Measurements from ENCODE around the gene FARP1.

The FARP1 gene

GRCh38 chr13:98129059-98129746, 13.7 kb upstream of the FARP1 start:
- DNase-seq (ENCODE audit: low read depth in 2 of 3, low spot score in 2 of 3) = no peak

GRCh38 chr13:98133946-98134345, 8.9 kb upstream of the FARP1 start:
- no peak for DNase-seq (ENCODE audit: low read depth in 2 of 3, low spot score in 2 of 3)

- DNase-seq (ENCODE audit: low read depth in 2 of 3, low spot score in 2 of 3) = no peak
These were observed 8.0 kb upstream of the FARP1 start for GRCh38 chr13:98134901-98135300.

GRCh38 chr13:98141091-98141490, 1.8 kb upstream of the FARP1 start:
- DNase-seq (ENCODE audit: low read depth in 2 of 3, low spot score in 2 of 3) = no peak

- no peak for DNase-seq (ENCODE audit: low read depth in 2 of 3, low spot score in 2 of 3)
These were observed 1.1 kb upstream of the FARP1 start for GRCh38 chr13:98141509-98142379.

- no peak for DNase-seq (ENCODE audit: low read depth in 2 of 3, low spot score in 2 of 3)
These were observed 261 bp downstream of the FARP1 start for GRCh38 chr13:98143157-98143553.

- DNase-seq (ENCODE audit: low read depth in 2 of 3, low spot score in 2 of 3) = no peak
These were observed 720 bp downstream of the FARP1 start for GRCh38 chr13:98143601-98144026.

- DNase-seq (ENCODE audit: low read depth in 2 of 3, low spot score in 2 of 3) = no peak
These were observed 1.3 kb downstream of the FARP1 start for GRCh38 chr13:98144027-98144741.

GRCh38 chr13:98144801-98145350, 2.0 kb downstream of the FARP1 start:
- no peak for DNase-seq (ENCODE audit: low read depth in 2 of 3, low spot score in 2 of 3)

GRCh38 chr13:98147521-98147920, 4.6 kb downstream of the FARP1 start:
- DNase-seq (ENCODE audit: low read depth in 2 of 3, low spot score in 2 of 3) = no peak

GRCh38 chr13:98150832-98151479, 8.1 kb downstream of the FARP1 start:
- no peak for DNase-seq (ENCODE audit: low read depth in 2 of 3, low spot score in 2 of 3)

GRCh38 chr13:98155475-98156109, 12.7 kb downstream of the FARP1 start:
- no peak for DNase-seq (ENCODE audit: low read depth in 2 of 3, low spot score in 2 of 3)

GRCh38 chr13:98156259-98156658, 13.4 kb downstream of the FARP1 start:
- DNase-seq (ENCODE audit: low read depth in 2 of 3, low spot score in 2 of 3) = no peak

- DNase-seq (ENCODE audit: low read depth in 2 of 3, low spot score in 2 of 3) = no peak
These were observed 14.3 kb downstream of the FARP1 start for GRCh38 chr13:98157188-98157587.

- DNase-seq (ENCODE audit: low read depth in 2 of 3, low spot score in 2 of 3) = no peak
These were observed 14.7 kb downstream of the FARP1 start for GRCh38 chr13:98157609-98158008.

- no peak for DNase-seq (ENCODE audit: low read depth in 2 of 3, low spot score in 2 of 3)
These were observed 15.4 kb downstream of the FARP1 start for GRCh38 chr13:98158172-98158899.

GRCh38 chr13:98162935-98163334, 20.0 kb downstream of the FARP1 start:
- no peak for DNase-seq (ENCODE audit: low read depth in 2 of 3, low spot score in 2 of 3)

- no peak for DNase-seq (ENCODE audit: low read depth in 2 of 3, low spot score in 2 of 3)
These were observed 26.4 kb downstream of the FARP1 start for GRCh38 chr13:98169331-98169730.

GRCh38 chr13:98171900-98172589, 29.2 kb downstream of the FARP1 start:
- no peak for DNase-seq (ENCODE audit: low read depth in 2 of 3, low spot score in 2 of 3)

Measured in activated CD8-positive, alpha-beta memory T cell treated with anti-CD3 and anti-CD28 coated beads for 48 hours (primary cell).